ENCODE measurements around the gene ELMO3. TPM values are rescaled to one million over a fixed set of nuclear protein-coding genes. Genes with fewer than 3 reads are reported as not detected.

Gene ELMO3
- total RNA-seq, 1 experiment from 2014 or later = 2.0 TPM

DNA sequence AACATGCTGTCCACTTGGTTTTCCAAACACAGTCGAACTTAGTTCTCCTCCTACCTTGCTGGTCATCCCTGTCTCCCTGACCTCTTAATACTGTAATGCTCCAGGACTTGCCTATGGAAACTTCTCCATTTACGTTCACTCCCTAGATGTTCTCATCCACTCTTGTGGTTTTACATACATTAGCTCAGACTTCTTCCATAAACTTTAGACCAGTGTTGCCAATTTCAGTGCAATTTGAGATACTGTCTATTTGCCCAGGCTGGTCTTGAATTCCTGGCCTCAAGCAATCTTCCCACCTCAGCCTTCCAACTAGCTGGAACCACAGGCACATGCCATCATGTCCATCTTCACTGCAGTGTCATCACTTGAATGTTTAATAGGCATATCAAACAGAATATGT lies 16.6 kb upstream of the ELMO3 start:
- DNase-seq (ENCODE audit: low read depth, low spot score) = no peak
- ChIA-PET POLR2A (no interaction called here), CTCF (no interaction called here)
- no TSS peak for BruUV-seq (replicated peaks)
- H3K27ac ChIP-seq (ENCODE audit: low read length) = no peak overlapping the region
- intact Hi-C loops (cut with micrococcal nuclease; ENCODE audit: unreplicated experiment) (loop anchor here (10.0 kb wide), 1 partner anchor 227 kb away; no protein-coding TSS in a partner anchor), in situ Hi-C loops (cut with HindIII; ENCODE audit: low pct_unique_long_range_greater_than_20kb, low sequenced_read_pairs) (no loop called here)
- no peaks in the 10 kb centered on the region for H3K9me3 ChIP-seq (ENCODE audit: control insufficient read depth, insufficient read depth, low read depth, low read length)
- peak overlapping the region in 1 of 2 experiments; percentile 65; a peak in 2 of 4 replicates for H3K4me3 ChIP-seq (ENCODE audit: low read depth in 2 of 2, low read length in 2 of 2)
- no peak for ATAC-seq
- TF ChIP-seq POLR2AphosphoS5 (IDR thresholded peaks at IDR 0.05; ENCODE audit: low read depth, low read length) (no peak), REST (IDR thresholded peaks at IDR 0.05; ENCODE audit: insufficient read depth in 1 of 2, low read depth in 2 of 2, low read length in 1 of 2) (no peak), TCF7L2 (IDR thresholded peaks at IDR 0.05; ENCODE audit: low read depth, low read length) (no peak), SIN3A (IDR thresholded peaks at IDR 0.05; ENCODE audit: borderline replicate concordance, insufficient read depth, low read depth, low read length) (no peak)
- TF ChIP-seq, protein P1, sequence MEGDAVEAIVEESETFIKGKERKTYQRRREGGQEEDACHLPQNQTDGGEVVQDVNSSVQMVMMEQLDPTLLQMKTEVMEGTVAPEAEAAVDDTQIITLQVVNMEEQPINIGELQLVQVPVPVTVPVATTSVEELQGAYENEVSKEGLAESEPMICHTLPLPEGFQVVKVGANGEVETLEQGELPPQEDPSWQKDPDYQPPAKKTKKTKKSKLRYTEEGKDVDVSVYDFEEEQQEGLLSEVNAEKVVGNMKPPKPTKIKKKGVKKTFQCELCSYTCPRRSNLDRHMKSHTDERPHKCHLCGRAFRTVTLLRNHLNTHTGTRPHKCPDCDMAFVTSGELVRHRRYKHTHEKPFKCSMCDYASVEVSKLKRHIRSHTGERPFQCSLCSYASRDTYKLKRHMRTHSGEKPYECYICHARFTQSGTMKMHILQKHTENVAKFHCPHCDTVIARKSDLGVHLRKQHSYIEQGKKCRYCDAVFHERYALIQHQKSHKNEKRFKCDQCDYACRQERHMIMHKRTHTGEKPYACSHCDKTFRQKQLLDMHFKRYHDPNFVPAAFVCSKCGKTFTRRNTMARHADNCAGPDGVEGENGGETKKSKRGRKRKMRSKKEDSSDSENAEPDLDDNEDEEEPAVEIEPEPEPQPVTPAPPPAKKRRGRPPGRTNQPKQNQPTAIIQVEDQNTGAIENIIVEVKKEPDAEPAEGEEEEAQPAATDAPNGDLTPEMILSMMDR (IDR thresholded peaks at IDR 0.05) = no peak
- H3K36me3 ChIP-seq (ENCODE audit: control insufficient read depth, insufficient read depth, low read length) = peaks cover 4% of the 10 kb centered on the region; the same call in 1 of the 2 replicates
- peaks cover 8% of the 10 kb centered on the region for H3K4me1 ChIP-seq (ENCODE audit: control insufficient read depth, insufficient read depth, low read length)
- H3K27me3 ChIP-seq (ENCODE audit: control insufficient read depth, insufficient read depth, low read length) = no peaks in the 10 kb centered on the region

DNA sequence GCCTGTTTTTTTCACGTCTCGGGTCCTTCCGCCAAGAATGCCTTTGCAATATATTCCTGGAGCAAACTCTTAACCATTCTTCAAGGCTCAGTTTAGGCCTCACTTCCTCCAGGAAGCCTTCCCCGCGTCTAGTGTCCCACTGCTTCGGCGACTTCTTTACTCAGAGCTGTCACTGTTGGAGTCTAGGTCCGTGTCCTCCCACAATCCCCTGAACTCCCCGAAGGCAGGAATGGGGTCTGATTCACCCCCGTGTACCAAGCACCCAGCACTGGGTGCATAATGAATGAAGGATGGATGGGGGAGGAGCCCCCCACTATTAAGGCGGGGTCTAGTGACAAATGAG lies 15.7 kb upstream of the ELMO3 start:
- CTCF ChIA-PET = no interaction called here
- Histone ChIP-seq H3K4me1 (ENCODE audit: control insufficient read depth, insufficient read depth, low read length) (peaks cover 8% of the 10 kb centered on the region), H3K36me3 (ENCODE audit: control insufficient read depth, insufficient read depth, low read length) (peaks cover 4% of the 10 kb centered on the region; the same call in 1 of the 2 replicates), H3K27ac (ENCODE audit: low read length) (peak overlapping the region; percentile 77), H3K9me3 (ENCODE audit: control insufficient read depth, insufficient read depth, low read depth, low read length) (no peaks in the 10 kb centered on the region), H3K4me3 (ENCODE audit: low read depth in 2 of 2, low read length in 2 of 2) (peak overlapping the region; percentile 65 to 87), H3K27me3 (ENCODE audit: control insufficient read depth, insufficient read depth, low read length) (no peaks in the 10 kb centered on the region)
- BruUV-seq (replicated peaks) = no TSS peak
- in situ Hi-C loops (cut with HindIII; ENCODE audit: low pct_unique_long_range_greater_than_20kb, low sequenced_read_pairs) = no loop called here
- POLR2A ChIA-PET = no interaction called here
- DNase-seq (ENCODE audit: low read depth, low spot score) = no peak
- intact Hi-C loops (cut with micrococcal nuclease; ENCODE audit: unreplicated experiment) = loop anchor here (10.0 kb wide), 1 partner anchor 228 kb away; no protein-coding TSS in a partner anchor
- no peak for ATAC-seq
- TF ChIP-seq TCF7L2 (IDR thresholded peaks at IDR 0.05; ENCODE audit: low read depth, low read length) = no peak
- no peak for TF ChIP-seq SIN3A (IDR thresholded peaks at IDR 0.05; ENCODE audit: borderline replicate concordance, insufficient read depth, low read depth, low read length)
- no peak for TF ChIP-seq POLR2AphosphoS5 (IDR thresholded peaks at IDR 0.05; ENCODE audit: low read depth, low read length)
- TF ChIP-seq, protein P1 (IDR thresholded peaks at IDR 0.05) = no peak
- TF ChIP-seq REST (IDR thresholded peaks at IDR 0.05; ENCODE audit: insufficient read depth in 1 of 2, low read depth in 2 of 2, low read length in 1 of 2) = no peak
